ENCODE data around the gene GADL1. TPM values are rescaled to one million over a fixed set of nuclear protein-coding genes. Genes with fewer than 3 reads are reported as not detected.

The GADL1 gene
- total RNA-seq, result 0.12 TPM in 1 of 2 replicates, not detected in the other
- long read RNA-seq, partial matches to known transcripts, result 0 of 1 reads
- long read RNA-seq, other reads (novel, unspliced or antisense), result 1 of 1 reads

- Mint-ChIP-seq H3K4me1 (peaks cover 14% of the 10 kb centered on the region), H3K36me3 (ENCODE audit: low read depth) (no peaks in the 10 kb centered on the region), H3K9me3 (no peaks in the 10 kb centered on the region), H3K27ac (ENCODE audit: unreplicated experiment) (no peak within 1 kb of the TSS), H3K4me3 (peak within 1 kb of the TSS; percentile 66), H3K27me3 (ENCODE audit: low read depth) (peaks cover 48% of the 10 kb centered on the region)
- no peak for TF ChIP-seq CTCF (conservative IDR thresholded peaks at IDR 0.05)
- peak; percentile 22 for DNase-seq (ENCODE audit: low read depth, low spot score)
These were observed at the start of gene GADL1 for GRCh38 chr3:30894521-30895251. Gene GADL1 (minus strand): TSS chr3:30894661. CDS start chr3:30894614, 47 bp downstream.

- H3K27me3 Mint-ChIP-seq (ENCODE audit: low read depth), result no peaks in the 10 kb centered on the region
- DNase-seq (ENCODE audit: low read depth, low spot score), result no peak
- H3K27ac Mint-ChIP-seq (ENCODE audit: unreplicated experiment), result no peak overlapping the region
These were observed 49.7 kb upstream of the GADL1 start for GRCh38 chr3:30944124-30944523.

GRCh38 chr3:30943206-30943605, 48.7 kb upstream of the GADL1 start:
- TF ChIP-seq CTCF (conservative IDR thresholded peaks at IDR 0.05), result no peak
- Mint-ChIP-seq H3K4me3 (no peak overlapping the region), H3K36me3 (ENCODE audit: low read depth) (no peaks in the 10 kb centered on the region), H3K9me3 (peaks cover 5% of the 10 kb centered on the region), H3K4me1 (no peaks in the 10 kb centered on the region), H3K27me3 (ENCODE audit: low read depth) (no peaks in the 10 kb centered on the region), H3K27ac (ENCODE audit: unreplicated experiment) (no peak overlapping the region)
- DNase-seq (ENCODE audit: low read depth, low spot score), result no peak

More at GRCh38 chr3:30944124-30944523, 49.7 kb upstream of the GADL1 start:
- Mint-ChIP-seq H3K36me3 (ENCODE audit: low read depth) (no peaks in the 10 kb centered on the region), H3K4me3 (no peak overlapping the region), H3K4me1 (no peaks in the 10 kb centered on the region), H3K9me3 (peaks cover 5% of the 10 kb centered on the region)
- no peak for TF ChIP-seq CTCF (conservative IDR thresholded peaks at IDR 0.05)

- peaks cover 11% of the 10 kb centered on the region for H3K9me3 Mint-ChIP-seq
- no peaks in the 10 kb centered on the region for H3K27me3 Mint-ChIP-seq (ENCODE audit: low read depth)
- H3K36me3 Mint-ChIP-seq (ENCODE audit: low read depth), result no peaks in the 10 kb centered on the region
- no peak overlapping the region for H3K27ac Mint-ChIP-seq (ENCODE audit: unreplicated experiment)
- no peak overlapping the region for H3K4me3 Mint-ChIP-seq
- TF ChIP-seq CTCF (conservative IDR thresholded peaks at IDR 0.05), result no peak
- H3K4me1 Mint-ChIP-seq, result no peaks in the 10 kb centered on the region
- DNase-seq (ENCODE audit: low read depth, low spot score), result no peak
These were observed 46.9 kb upstream of the GADL1 start for GRCh38 chr3:30941342-30941741.

- Mint-ChIP-seq H3K27ac (ENCODE audit: unreplicated experiment) (no peak overlapping the region), H3K36me3 (ENCODE audit: low read depth) (no peaks in the 10 kb centered on the region), H3K9me3 (peaks cover 11% of the 10 kb centered on the region), H3K27me3 (ENCODE audit: low read depth) (no peaks in the 10 kb centered on the region), H3K4me1 (no peaks in the 10 kb centered on the region), H3K4me3 (no peak overlapping the region)
- no peak for TF ChIP-seq CTCF (conservative IDR thresholded peaks at IDR 0.05)
- DNase-seq (ENCODE audit: low read depth, low spot score), result no peak
These were observed 46.3 kb upstream of the GADL1 start for GRCh38 chr3:30940740-30941139.
